Non-pigmented ciliary epithelial cell (primary cell): ENCODE measurements around the gene RBM19.

Source experiments
- DNase-seq: peaks from one replicate; pipeline ENCODE4 v3.0.0-alpha.2; 2010; ENCODE audit warnings: low read depth

The RBM19 gene

DNA sequence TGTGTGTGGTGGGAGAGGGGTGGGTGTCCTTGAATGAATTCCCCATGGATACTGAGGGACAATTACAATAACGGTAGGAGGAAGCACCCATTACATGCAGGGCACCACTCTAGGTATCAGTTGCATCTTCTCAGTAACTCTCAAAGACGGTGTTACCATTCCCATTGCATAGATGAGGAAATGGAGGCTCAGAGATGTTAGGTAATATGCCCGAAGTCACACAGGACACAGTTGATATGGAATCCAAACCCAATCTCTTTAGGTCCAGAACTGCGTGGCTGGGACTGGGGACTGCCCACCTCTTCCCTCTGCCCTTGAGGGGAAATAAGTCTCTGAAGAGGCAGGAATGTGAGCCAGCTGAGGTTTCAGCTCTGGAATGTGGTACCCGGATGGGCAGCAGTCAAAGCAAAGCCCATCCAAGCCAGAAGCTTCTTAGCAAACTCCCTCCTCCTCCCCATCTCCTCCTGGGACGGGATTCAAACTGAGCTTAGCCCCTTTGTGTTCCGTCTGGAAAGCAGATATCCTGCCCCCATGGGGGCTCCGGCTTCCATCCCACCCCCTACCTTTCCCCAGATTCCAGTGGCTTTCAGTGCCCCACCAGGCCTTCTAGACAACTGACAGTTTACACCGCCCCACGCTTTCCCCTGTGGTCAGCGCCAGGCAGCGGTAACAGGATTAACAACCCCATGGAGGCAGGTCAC lies 187.5 kb downstream of the RBM19 start:
- DNase-seq = no peak

DNA sequence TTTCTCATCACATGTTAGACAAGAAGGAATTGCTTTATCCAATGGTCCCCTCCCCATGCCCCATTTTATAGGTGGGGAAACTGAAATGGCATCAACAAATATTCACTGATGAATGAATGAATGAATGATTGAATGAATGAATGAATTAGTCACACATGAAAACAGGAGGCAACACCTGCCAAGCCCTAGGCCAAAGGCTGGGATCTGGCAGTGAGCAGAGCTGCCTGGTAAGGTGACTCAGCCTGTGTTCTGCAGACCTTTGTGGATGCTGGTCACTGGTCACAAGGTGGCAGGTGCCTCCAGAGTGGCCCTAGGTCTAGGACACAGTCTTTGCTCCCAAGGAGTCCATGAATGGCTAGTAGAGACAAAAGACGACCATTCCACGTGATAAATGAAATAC lies 188.4 kb downstream of the RBM19 start:
- no peak for DNase-seq

DNA sequence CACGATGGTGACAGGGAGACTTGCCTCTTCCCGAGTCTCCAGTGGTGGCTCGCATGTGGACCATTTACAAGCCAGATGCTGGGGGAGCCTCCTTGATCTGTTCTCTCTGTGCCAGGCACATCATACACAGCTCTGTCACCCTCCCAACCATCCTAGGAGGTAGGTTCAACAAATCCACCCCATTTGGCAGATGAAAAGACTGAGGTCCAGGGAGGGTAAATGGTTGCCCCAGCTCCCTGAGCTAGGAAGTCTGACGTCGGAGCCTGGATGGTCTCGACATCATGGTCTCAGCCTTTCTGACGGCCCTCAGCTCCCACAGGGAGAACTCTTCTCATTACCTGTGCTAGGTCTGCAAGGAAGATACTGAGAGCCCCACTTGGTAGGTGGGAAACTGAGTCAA lies 189.6 kb downstream of the RBM19 start:
- no peak for DNase-seq

DNA sequence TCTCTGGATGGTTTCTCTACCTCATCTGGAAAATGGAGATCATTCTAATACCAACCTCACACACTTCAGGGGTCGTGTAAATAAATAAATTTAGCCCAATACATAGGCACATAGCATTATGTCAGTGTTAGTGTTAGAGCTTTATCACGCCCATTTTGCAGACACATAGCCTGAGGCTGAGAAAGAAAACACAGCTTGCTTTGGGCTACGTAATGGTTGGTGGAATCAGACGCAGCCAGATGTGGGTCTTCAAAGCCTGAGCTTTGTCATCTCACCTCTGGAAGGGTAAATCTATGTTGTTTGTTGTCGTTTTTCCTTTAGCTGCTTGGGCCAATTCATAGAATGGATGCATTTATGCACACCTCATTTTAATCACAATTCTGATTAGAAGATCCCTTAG lies 191.6 kb downstream of the RBM19 start:
- DNase-seq = no peak

DNA sequence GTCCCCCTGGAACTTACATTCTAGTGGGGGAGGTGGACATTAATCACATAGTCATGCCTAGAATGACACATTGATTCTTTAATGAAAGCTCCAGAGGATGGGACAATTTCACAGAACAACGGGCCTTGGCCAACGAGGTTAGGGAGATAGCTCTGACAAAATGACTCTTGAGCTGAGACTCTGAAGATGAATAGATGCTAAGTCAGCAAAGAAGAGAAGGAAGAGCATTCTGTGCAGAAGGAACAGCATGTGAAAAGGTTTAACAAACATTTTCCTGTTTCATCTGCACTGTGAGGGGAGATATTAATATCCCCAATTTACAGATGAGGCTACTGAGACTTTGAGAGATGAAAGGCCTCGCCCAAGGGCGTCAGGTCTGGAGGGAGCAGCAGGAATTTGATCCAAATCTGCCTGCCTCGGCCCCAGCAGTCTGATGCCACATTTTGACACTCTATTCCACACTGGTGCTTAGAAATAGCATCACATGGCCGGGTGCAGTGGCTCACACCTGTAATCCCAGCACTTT lies 193.6 kb downstream of the RBM19 start:
- DNase-seq = no peak

DNA sequence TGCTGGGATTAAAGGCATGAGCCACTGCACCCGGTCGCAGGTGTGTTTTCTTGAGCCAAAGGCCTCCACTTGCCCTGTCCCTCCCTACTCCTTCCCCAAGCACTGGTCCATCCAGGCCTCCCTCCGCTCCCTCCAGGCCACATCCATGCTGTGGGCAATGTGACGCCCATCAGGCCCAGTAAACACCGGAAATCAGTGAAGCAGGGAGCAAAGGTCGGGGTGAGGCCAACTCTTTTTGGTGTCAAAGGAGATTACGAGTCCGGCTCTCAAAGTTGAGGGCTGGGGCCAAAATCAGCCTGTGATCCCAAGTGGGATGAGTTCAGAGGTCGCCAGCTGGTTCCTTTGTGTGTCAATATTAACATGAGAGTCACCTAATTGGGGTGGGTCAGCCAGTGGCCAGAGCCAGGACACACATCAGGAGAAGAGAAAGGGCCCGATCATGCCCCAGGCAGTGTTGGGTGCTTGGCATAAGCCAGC lies 195.7 kb downstream of the RBM19 start:
- no peak for DNase-seq

DNA sequence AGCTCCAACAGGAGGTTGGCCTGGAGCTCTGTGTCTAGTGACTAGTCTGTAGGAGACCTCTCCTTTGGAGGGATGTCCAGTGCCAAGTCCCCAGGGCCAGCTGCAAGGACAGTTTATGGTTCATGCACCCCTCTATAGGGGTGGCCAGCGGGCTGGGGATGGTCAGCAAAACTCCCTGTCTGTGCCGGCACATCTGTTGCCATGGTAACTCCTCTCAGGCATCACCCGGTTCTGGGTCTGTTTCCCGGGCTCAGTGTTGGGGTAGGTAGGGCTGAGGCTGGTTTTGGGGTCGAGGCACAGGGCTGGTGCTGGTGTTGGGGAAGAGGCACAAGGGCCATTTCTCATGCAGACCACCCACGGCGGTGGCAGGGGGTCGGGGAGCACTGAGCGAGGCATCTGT lies 196.8 kb downstream of the RBM19 start:
- DNase-seq = no peak

DNA sequence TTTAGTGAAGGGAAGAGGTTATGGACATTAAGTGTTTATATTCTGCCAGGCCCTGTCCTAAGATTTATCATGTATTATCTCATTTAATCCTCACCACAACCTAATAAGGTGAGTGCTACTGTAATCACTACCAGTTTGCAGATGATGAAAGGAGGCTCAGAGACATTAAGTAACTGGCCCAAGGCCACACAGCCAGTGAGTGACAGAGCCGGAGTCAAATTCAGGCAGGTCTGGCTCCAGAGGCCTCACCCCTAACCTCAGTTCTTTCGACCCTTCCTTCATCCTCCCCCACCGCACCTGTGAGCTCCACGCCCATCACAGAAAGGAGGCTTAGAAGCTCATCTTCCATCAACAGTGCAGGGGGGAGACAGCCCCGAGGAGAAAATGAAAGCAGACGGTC lies 197.3 kb downstream of the RBM19 start:
- no peak for DNase-seq

DNA sequence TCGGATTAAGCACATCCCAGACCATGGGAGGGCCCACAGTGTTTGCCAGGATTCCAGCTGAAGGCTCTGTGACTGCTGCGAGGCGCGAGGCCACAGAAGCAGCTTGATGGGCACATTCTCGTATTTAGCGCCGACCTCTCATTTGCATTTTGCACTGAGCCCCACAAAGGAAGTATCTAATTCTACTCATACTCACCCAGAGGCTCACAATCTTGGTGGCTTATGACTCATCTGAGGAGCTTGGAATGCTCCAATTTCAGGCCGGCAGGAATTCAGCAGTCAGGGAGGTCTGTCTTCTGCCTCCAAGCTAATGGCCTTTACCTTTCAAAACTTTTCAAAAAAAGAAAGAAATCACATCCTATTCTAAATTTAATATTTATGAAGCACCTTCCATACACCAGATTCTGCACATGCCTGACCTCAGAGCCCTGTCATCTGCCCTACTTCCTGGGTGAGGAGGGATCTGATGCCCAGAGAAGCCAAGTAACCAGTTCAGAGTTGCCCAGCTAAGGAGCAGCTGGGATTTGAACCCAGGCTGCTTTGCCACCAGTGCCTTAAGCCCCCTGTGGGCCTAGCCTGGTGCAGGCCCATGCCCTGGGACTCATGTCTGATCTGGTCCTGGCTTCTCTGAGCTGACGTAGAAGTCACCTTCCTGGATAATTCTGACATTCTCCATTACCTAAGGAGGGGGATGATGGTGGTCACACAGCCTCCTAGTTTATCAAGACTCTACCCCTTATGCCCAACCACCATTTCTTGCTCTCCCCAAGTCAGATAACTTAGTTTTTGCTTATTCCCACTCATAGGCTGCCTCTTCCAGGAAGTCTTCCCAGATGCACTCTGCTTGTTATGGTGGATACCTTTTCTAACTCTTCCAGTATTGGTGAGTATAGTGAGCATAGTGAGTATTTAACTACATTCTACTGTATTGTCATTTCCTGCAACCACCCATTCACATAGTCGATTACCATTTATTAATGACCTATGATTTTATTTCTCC lies 198.9 kb downstream of the RBM19 start:
- peak; percentile 63 for DNase-seq
